Gastrocnemius medialis (tissue), 4 donors: ENCODE results near the gene NUDT14.

Experiments
- POLR2A ChIP-seq, 2 donors: fragments of 450-650 bp; IDR thresholded peaks; one replicate each; pipeline ENCODE4 v1.6.1; 2017; ENCODE audit warnings: antibody characterized with exemption in 2 of 2, mild to moderate bottlenecking in 2 of 2, moderate library complexity in 2 of 2
- TF ChIP-seq, protein P1 (sequence below), 5 experiments: fragments of 450-650 bp in 3 of 5; fragments of 200-600 bp in 2 of 5; sonication (generic) in 2 of 5; IDR thresholded peaks in 4 of 5; conservative IDR thresholded peaks in 1 of 5; 1 replicate in 4 of 5; 2 replicates in 1 of 5; pipeline ENCODE4 v1.5.1; 2016 to 2019; ENCODE audit warnings: antibody characterized with exemption in 5 of 5, mild to moderate bottlenecking in 3 of 5, moderate library complexity in 3 of 5

DNA sequence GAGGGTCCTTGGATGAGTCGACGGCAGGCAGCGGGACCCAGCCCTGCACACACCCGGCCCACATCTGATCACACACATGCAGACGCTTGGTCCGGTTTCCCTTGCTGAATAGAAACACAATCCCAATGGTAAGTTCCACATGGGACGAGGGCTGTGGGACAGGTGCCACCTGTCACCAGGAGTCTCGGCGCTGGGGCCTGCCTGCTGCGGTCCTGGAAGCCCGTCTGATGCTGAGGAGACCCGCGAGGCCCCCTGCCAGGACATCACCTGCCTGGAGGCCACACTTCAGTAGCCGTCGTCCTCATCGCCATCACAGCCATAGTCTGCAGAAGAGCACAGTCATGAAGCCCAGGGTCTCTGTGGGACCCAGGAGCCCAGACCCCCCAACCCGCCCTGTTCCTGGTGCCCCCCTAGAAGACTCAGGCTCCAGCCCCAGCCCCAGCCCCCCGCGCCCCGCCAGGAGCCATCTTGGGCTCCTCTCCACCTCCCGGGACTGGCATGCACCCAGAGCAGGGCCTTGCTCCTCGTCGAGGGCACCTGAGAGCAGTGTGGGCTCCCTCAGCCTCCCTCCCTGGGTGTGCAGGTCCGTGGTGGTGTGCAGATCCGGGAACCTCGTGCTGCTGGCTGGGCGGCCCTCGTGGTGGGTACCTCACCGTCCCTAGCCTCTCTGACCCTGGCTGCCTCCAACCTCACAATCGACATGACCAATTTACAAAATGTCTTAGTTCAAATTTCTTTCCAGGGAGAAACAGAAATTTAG lies 29.3 kb upstream of the NUDT14 start:
- TF ChIP-seq, protein P1, sequence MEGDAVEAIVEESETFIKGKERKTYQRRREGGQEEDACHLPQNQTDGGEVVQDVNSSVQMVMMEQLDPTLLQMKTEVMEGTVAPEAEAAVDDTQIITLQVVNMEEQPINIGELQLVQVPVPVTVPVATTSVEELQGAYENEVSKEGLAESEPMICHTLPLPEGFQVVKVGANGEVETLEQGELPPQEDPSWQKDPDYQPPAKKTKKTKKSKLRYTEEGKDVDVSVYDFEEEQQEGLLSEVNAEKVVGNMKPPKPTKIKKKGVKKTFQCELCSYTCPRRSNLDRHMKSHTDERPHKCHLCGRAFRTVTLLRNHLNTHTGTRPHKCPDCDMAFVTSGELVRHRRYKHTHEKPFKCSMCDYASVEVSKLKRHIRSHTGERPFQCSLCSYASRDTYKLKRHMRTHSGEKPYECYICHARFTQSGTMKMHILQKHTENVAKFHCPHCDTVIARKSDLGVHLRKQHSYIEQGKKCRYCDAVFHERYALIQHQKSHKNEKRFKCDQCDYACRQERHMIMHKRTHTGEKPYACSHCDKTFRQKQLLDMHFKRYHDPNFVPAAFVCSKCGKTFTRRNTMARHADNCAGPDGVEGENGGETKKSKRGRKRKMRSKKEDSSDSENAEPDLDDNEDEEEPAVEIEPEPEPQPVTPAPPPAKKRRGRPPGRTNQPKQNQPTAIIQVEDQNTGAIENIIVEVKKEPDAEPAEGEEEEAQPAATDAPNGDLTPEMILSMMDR (IDR thresholded peaks at IDR 0.05 in 4 of 5, conservative IDR thresholded peaks at IDR 0.05 in 1 of 5): no peak
- no peak for TF ChIP-seq POLR2A (IDR thresholded peaks at IDR 0.05)
